Mesendoderm (in vitro differentiated cells): Measurements from ENCODE around the gene PAGR1.

Experiments
- DNase-seq: peaks from one replicate; pipeline ENCODE4 v3.0.0; 2013
- H2AK5ac ChIP-seq: 2 replicates; pipeline ENCODE4 v1.6.1; 2013; ENCODE audit warnings: low read length, inconsistent platforms
- H2BK120ac ChIP-seq: 2 replicates; pipeline ENCODE4 v1.6.1; 2013; ENCODE audit warnings: low read depth, mild to moderate bottlenecking, low read length, moderate library complexity, mixed read lengths
- H2BK15ac ChIP-seq: replicated peaks from 2 replicates; pipeline ENCODE4 v1.6.1; 2013; ENCODE audit warnings: low read depth, mild to moderate bottlenecking, moderate library complexity
- H2BK5ac ChIP-seq: 2 replicates; pipeline ENCODE4 v1.6.1; 2013; ENCODE audit warnings: low read length, inconsistent platforms
- H3K18ac ChIP-seq: 2 replicates; pipeline ENCODE4 v1.6.1; 2013; ENCODE audit warnings: mild to moderate bottlenecking, low read length, mixed read lengths
- H3K23ac ChIP-seq: one replicate; pipeline ENCODE4 v1.6.1; 2013; ENCODE audit warnings: low read length
- H3K27ac ChIP-seq: 2 replicates; pipeline ENCODE4 v1.5.1; 2013; ENCODE audit warnings: low read depth, mild to moderate bottlenecking, inconsistent platforms, low read length, moderate library complexity
- H3K27me3 ChIP-seq: 2 replicates; pipeline ENCODE4 v1.6.1; 2013; ENCODE audit warnings: low read length, control low read depth, mild to moderate bottlenecking, inconsistent platforms; ENCODE audit not compliant: insufficient read depth, poor library complexity
- H3K36me3 ChIP-seq: 2 replicates; pipeline ENCODE4 v1.6.1; 2013; ENCODE audit warnings: low read length, inconsistent platforms; ENCODE audit not compliant: control insufficient read depth, insufficient read depth
- H3K4ac ChIP-seq: one replicate; pipeline ENCODE4 v1.6.1; 2013; ENCODE audit warnings: low read depth, mild to moderate bottlenecking, low read length, moderate library complexity
- H3K4me1 ChIP-seq: 2 replicates; pipeline ENCODE4 v1.6.1; 2013; ENCODE audit warnings: low read depth, low read length, inconsistent platforms; ENCODE audit not compliant: control insufficient read depth
- H3K4me2 ChIP-seq: 2 replicates; pipeline ENCODE4 v1.6.1; 2013; ENCODE audit warnings: low read length
- H3K4me3 ChIP-seq: 2 replicates; pipeline ENCODE4 v1.5.1; 2013; ENCODE audit warnings: mild to moderate bottlenecking, low read length
- H3K56ac ChIP-seq: one replicate; pipeline ENCODE4 v1.6.1; 2013; ENCODE audit warnings: low read length
- H3K79me1 ChIP-seq: 2 replicates; pipeline ENCODE4 v1.6.1; 2013; ENCODE audit warnings: low read length, inconsistent platforms
- H3K79me2 ChIP-seq: 2 replicates; pipeline ENCODE4 v1.6.1; 2013; ENCODE audit warnings: mild to moderate bottlenecking, low read length; ENCODE audit not compliant: control insufficient read depth, insufficient read depth
- H3K9ac ChIP-seq: 2 replicates; pipeline ENCODE4 v1.6.1; 2013; ENCODE audit warnings: low read length, inconsistent platforms
- H4K5ac ChIP-seq: one replicate; pipeline ENCODE4 v1.6.1; 2013; ENCODE audit warnings: low read length
- H4K8ac ChIP-seq: one replicate; pipeline ENCODE4 v1.6.1; 2013; ENCODE audit warnings: low read depth, mild to moderate bottlenecking, control low read depth, low read length, moderate library complexity
- WGBS: extraction: QIAGEN DNeasy Blood & Tissue Kit; methylation state at CpG from one replicate; pipeline ENCODE4 v1.1.7; 2013; ENCODE audit warnings: low lambda C conversion rate, missing lambda C conversion rate; ENCODE audit not compliant: insufficient coverage; ENCODE audit errors: extremely low coverage; 5-methylcytosine and 5-hydroxymethylcytosine counted together

The PAGR1 gene

GRCh38 chr16:29824589-29825144 lies 8.7 kb downstream of the PAGR1 start:
- no peak overlapping the region for H2BK5ac ChIP-seq
- no peak for DNase-seq
- no peak overlapping the region for H2BK15ac ChIP-seq
- no peak overlapping the region for H3K9ac ChIP-seq
- H3K4me1 ChIP-seq = peaks cover 8% of the 10 kb centered on the region
- H4K8ac ChIP-seq = no peak overlapping the region
- no peak overlapping the region for H2BK120ac ChIP-seq
- no CpG with 5 or more reads among the region's 7 CpGs for WGBS
- H3K27ac ChIP-seq = no peak overlapping the region
- H3K79me1 ChIP-seq = no peaks in the 10 kb centered on the region
- no peak overlapping the region for H3K4me3 ChIP-seq
- H3K27me3 ChIP-seq = no peaks in the 10 kb centered on the region
- no peak overlapping the region for H2AK5ac ChIP-seq
- H3K36me3 ChIP-seq = no peaks in the 10 kb centered on the region
- no peak overlapping the region for H4K5ac ChIP-seq
- no peak overlapping the region for H3K56ac ChIP-seq
- H3K79me2 ChIP-seq = no peaks in the 10 kb centered on the region
- H3K23ac ChIP-seq = no peak overlapping the region
- no peak overlapping the region for H3K4ac ChIP-seq
- H3K18ac ChIP-seq = no peak overlapping the region
- H3K4me2 ChIP-seq = no peak overlapping the region

GRCh38 chr16:29825145-29826044 lies 9.4 kb downstream of the PAGR1 start:
- WGBS = no CpG with 5 or more reads among the region's 10 CpGs
- H2BK15ac ChIP-seq = no peak overlapping the region
- H3K4me2 ChIP-seq = no peak overlapping the region
- no peak overlapping the region for H3K23ac ChIP-seq
- peak overlapping the region; percentile 54 for H2BK5ac ChIP-seq
- H3K18ac ChIP-seq = no peak overlapping the region
- H3K79me1 ChIP-seq = no peaks in the 10 kb centered on the region
- no peaks in the 10 kb centered on the region for H3K79me2 ChIP-seq
- no peaks in the 10 kb centered on the region for H3K27me3 ChIP-seq
- H3K56ac ChIP-seq = peak overlapping the region; percentile 77
- no peak overlapping the region for H4K5ac ChIP-seq
- no peak overlapping the region for H3K4me3 ChIP-seq
- peak; percentile 47 for DNase-seq
- H3K36me3 ChIP-seq = no peaks in the 10 kb centered on the region
- H4K8ac ChIP-seq = no peak overlapping the region
- H3K27ac ChIP-seq = no peak overlapping the region
- peaks cover 8% of the 10 kb centered on the region for H3K4me1 ChIP-seq
- no peak overlapping the region for H3K4ac ChIP-seq
- H3K9ac ChIP-seq = no peak overlapping the region
- no peak overlapping the region for H2AK5ac ChIP-seq
- H2BK120ac ChIP-seq = no peak overlapping the region

DNA sequence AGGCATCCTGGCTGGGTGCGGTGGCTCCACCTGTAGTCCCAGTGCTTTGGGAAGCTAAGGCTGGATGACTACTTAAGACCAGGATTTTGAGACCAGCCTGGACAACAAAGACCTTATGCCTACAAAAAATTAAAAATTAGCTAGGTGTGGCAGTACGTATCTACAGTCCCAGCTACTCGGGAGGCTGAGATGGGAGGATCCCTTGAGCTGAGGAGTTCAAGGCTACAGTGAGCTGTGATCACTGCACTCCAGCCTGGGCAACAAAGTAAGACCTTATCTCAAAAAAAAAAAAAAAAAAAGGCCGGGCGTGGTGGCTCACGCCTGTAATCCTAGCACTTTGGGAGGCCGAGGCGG lies 10.4 kb downstream of the PAGR1 start:
- Histone ChIP-seq H3K27ac (no peak overlapping the region), H3K79me1 (no peaks in the 10 kb centered on the region), H3K79me2 (no peaks in the 10 kb centered on the region), H3K27me3 (no peaks in the 10 kb centered on the region), H3K23ac (no peak overlapping the region), H3K36me3 (no peaks in the 10 kb centered on the region), H4K5ac (no peak overlapping the region), H3K4me1 (peaks cover 8% of the 10 kb centered on the region), H2BK15ac (no peak overlapping the region), H2AK5ac (no peak overlapping the region), H3K4me2 (no peak overlapping the region), H3K9ac (no peak overlapping the region), H2BK5ac (no peak overlapping the region), H3K4ac (no peak overlapping the region), H3K18ac (no peak overlapping the region), H3K56ac (no peak overlapping the region), H4K8ac (no peak overlapping the region), H3K4me3 (no peak overlapping the region), H2BK120ac (no peak overlapping the region)
- no peak for DNase-seq
- WGBS = no CpG with 5 or more reads among the region's 8 CpGs

- no peaks in the 10 kb centered on the region for H3K36me3 ChIP-seq
- H2BK15ac ChIP-seq = no peak overlapping the region
- H2BK120ac ChIP-seq = no peak overlapping the region
- no peak overlapping the region for H3K27ac ChIP-seq
- no peak overlapping the region for H3K4me2 ChIP-seq
- no peaks in the 10 kb centered on the region for H3K4me1 ChIP-seq
- no peak for DNase-seq
- no peak overlapping the region for H3K23ac ChIP-seq
- H3K79me2 ChIP-seq = no peaks in the 10 kb centered on the region
- H3K9ac ChIP-seq = no peak overlapping the region
- no peaks in the 10 kb centered on the region for H3K79me1 ChIP-seq
- H2AK5ac ChIP-seq = no peak overlapping the region
- no peak overlapping the region for H4K5ac ChIP-seq
- no peak overlapping the region for H3K56ac ChIP-seq
- no peak overlapping the region for H3K4ac ChIP-seq
- no peaks in the 10 kb centered on the region for H3K27me3 ChIP-seq
- no peak overlapping the region for H2BK5ac ChIP-seq
- WGBS = no CpG with 5 or more reads among the region's 11 CpGs
- no peak overlapping the region for H3K18ac ChIP-seq
- no peak overlapping the region for H4K8ac ChIP-seq
- H3K4me3 ChIP-seq = no peak overlapping the region
Observed at GRCh38 chr16:29830774-29831173, 14.8 kb downstream of the PAGR1 start.

GRCh38 chr16:29831490-29831889 lies 15.5 kb downstream of the PAGR1 start:
- H3K56ac ChIP-seq = no peak overlapping the region
- no peak overlapping the region for H3K4ac ChIP-seq
- WGBS = no CpG with 5 or more reads among the region's 2 CpGs
- no peaks in the 10 kb centered on the region for H3K79me2 ChIP-seq
- H3K9ac ChIP-seq = no peak overlapping the region
- H3K36me3 ChIP-seq = no peaks in the 10 kb centered on the region
- H3K27me3 ChIP-seq = no peaks in the 10 kb centered on the region
- no peaks in the 10 kb centered on the region for H3K79me1 ChIP-seq
- no peak overlapping the region for H2BK15ac ChIP-seq
- H2BK5ac ChIP-seq = no peak overlapping the region
- no peak overlapping the region for H3K27ac ChIP-seq
- no peak overlapping the region for H3K23ac ChIP-seq
- H3K4me2 ChIP-seq = no peak overlapping the region
- no peak for DNase-seq
- no peak overlapping the region for H2BK120ac ChIP-seq
- no peak overlapping the region for H3K18ac ChIP-seq
- no peaks in the 10 kb centered on the region for H3K4me1 ChIP-seq
- no peak overlapping the region for H4K5ac ChIP-seq
- H3K4me3 ChIP-seq = no peak overlapping the region
- H2AK5ac ChIP-seq = no peak overlapping the region
- no peak overlapping the region for H4K8ac ChIP-seq
